IMR-90 (cell line): Measurements from ENCODE around the gene C22orf39.

Source experiments
- CEBPB ChIP-seq: IDR thresholded peaks from 2 replicates; pipeline ENCODE4 v1.6.1; 2012; ENCODE audit warnings: low read depth, low read length, improper control_type of control experiment
- CTCF ChIP-seq: conservative IDR thresholded peaks from 2 replicates; pipeline ENCODE4 v1.5.1; 2012; ENCODE audit warnings: mild to moderate bottlenecking, low read depth, low read length, improper control_type of control experiment
- FOS ChIP-seq: fragments of 150-350 bp; IDR thresholded peaks from 2 replicates; pipeline ENCODE4 v1.6.1; 2016; ENCODE audit warnings: low read depth, low read length
- MXI1 ChIP-seq: IDR thresholded peaks from 2 replicates; pipeline ENCODE4 v1.6.1; 2012; ENCODE audit warnings: low read depth, mild to moderate bottlenecking, low read length, moderate library complexity, borderline replicate concordance
- POLR2A ChIP-seq: IDR thresholded peaks from 2 replicates; pipeline ENCODE4 v1.6.1; 2012; ENCODE audit warnings: mild to moderate bottlenecking, low read depth, low read length
- RAD21 ChIP-seq: IDR thresholded peaks from 2 replicates; pipeline ENCODE4 v1.6.1; 2012; ENCODE audit warnings: low read length, improper control_type of control experiment
- RCOR1 ChIP-seq: IDR thresholded peaks from 2 replicates; pipeline ENCODE4 v1.6.1; 2012; ENCODE audit warnings: mild to moderate bottlenecking, low read length, improper control_type of control experiment; ENCODE audit not compliant: insufficient replicate concordance
- SMC3 ChIP-seq: fragments of 150-350 bp; IDR thresholded peaks from 2 replicates; pipeline ENCODE4 v1.6.1; 2016; ENCODE audit warnings: low read depth, mild to moderate bottlenecking, antibody characterized with exemption, low read length, moderate library complexity
- USF2 ChIP-seq: fragments of 150-350 bp; IDR thresholded peaks from 2 replicates; pipeline ENCODE4 v1.6.1; 2017; ENCODE audit warnings: mild to moderate bottlenecking, antibody characterized with exemption, low read length, low read depth
- TF ChIP-seq, protein P1 (sequence below): fragments of 150-350 bp; IDR thresholded peaks from 2 replicates; pipeline ENCODE4 v1.6.1; 2016; ENCODE audit warnings: low read depth, mild to moderate bottlenecking, low read length, moderate library complexity, borderline replicate concordance

GRCh38 chr22:19395276-19395675 lies 52.2 kb downstream of the C22orf39 start:
- TF ChIP-seq CTCF: no peak
- TF ChIP-seq POLR2A: no peak
- no peak for TF ChIP-seq RCOR1
- TF ChIP-seq SMC3: no peak
- TF ChIP-seq CEBPB: no peak
- TF ChIP-seq, protein P1, sequence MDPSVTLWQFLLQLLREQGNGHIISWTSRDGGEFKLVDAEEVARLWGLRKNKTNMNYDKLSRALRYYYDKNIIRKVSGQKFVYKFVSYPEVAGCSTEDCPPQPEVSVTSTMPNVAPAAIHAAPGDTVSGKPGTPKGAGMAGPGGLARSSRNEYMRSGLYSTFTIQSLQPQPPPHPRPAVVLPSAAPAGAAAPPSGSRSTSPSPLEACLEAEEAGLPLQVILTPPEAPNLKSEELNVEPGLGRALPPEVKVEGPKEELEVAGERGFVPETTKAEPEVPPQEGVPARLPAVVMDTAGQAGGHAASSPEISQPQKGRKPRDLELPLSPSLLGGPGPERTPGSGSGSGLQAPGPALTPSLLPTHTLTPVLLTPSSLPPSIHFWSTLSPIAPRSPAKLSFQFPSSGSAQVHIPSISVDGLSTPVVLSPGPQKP: no peak
- TF ChIP-seq FOS: no peak
- no peak for TF ChIP-seq RAD21
- TF ChIP-seq USF2: no peak
- TF ChIP-seq MXI1: no peak
